HepG2 (cell line): ENCODE data around the gene MEX3D. TPM values are rescaled to one million over a fixed set of nuclear protein-coding genes. Genes with fewer than 3 reads are reported as not detected.

Experiments used
- CTCF ChIP-seq: sonication (generic); formaldehyde crosslinking; IDR thresholded peaks from 2 replicates; pipeline ENCODE4 v1.5.0; 2020; ENCODE audit warnings: mild to moderate bottlenecking, missing genetic modification reagents, moderate library complexity
- ETV5 ChIP-seq: IDR thresholded peaks from 2 replicates; pipeline ENCODE4 v1.6.1; 2018; ENCODE audit warnings: missing biosample characterization, missing genetic modification reagents, inconsistent platforms, borderline replicate concordance
- FOXA1 ChIP-seq, 2 experiments: fragments of 450-650 bp in 1 of 2; sonication (generic) in 1 of 2; formaldehyde crosslinking in 1 of 2; IDR thresholded peaks; 2 replicates each; pipeline versions ENCODE4 v1.4.0 to v1.6.1; 2016 to 2020; ENCODE audit warnings: missing genetic modification reagents in 1 of 2
- JDP2 ChIP-seq: sonication (generic); formaldehyde crosslinking; IDR thresholded peaks from 2 replicates; pipeline ENCODE4 v1.8.1; 2022; ENCODE audit warnings: missing genetic modification reagents, borderline replicate concordance
- LBX2 ChIP-seq: sonication (generic); formaldehyde crosslinking; IDR thresholded peaks from 2 replicates; pipeline ENCODE4 v1.5.0; 2020; ENCODE audit warnings: missing genetic modification reagents, mild to moderate bottlenecking, borderline replicate concordance
- PAXIP1 ChIP-seq: sonication (generic); formaldehyde crosslinking; conservative IDR thresholded peaks from 2 replicates; pipeline ENCODE4 v1.4.0; 2020; ENCODE audit warnings: mild to moderate bottlenecking, missing genetic modification reagents, moderate library complexity
- PTBP1 ChIP-seq: fragments of 200-400 bp; formaldehyde crosslinking; IDR thresholded peaks from 2 replicates; pipeline ENCODE4 v1.6.1; 2018; ENCODE audit warnings: low read length, low read depth; ENCODE audit not compliant: poor library complexity, severe bottlenecking
- SALL1 ChIP-seq: sonication (generic); formaldehyde crosslinking; IDR thresholded peaks from 2 replicates; pipeline ENCODE4 v1.8.0; 2022; ENCODE audit warnings: mild to moderate bottlenecking, missing genetic modification reagents
- ZFY ChIP-seq: sonication (generic); formaldehyde crosslinking; IDR thresholded peaks from 2 replicates; pipeline ENCODE4 v1.4.0; 2020; ENCODE audit warnings: missing genetic modification reagents
- ZNF121 ChIP-seq: sonication (generic); formaldehyde crosslinking; IDR thresholded peaks from 2 replicates; pipeline ENCODE4 v1.5.0; 2020; ENCODE audit warnings: mild to moderate bottlenecking, missing genetic modification reagents
- ZNF776 ChIP-seq: sonication (generic); formaldehyde crosslinking; IDR thresholded peaks from 2 replicates; pipeline ENCODE4 v1.4.0; 2020; ENCODE audit warnings: mild to moderate bottlenecking, missing genetic modification reagents
- ZNF879 ChIP-seq: sonication (generic); formaldehyde crosslinking; IDR thresholded peaks from 2 replicates; pipeline ENCODE4 v1.8.1; 2023; ENCODE audit warnings: missing genetic modification reagents
- polyA plus RNA-seq, 8 experiments: library from polyadenylated mRNA; depleted of rRNA in 3 of 8; stranded (reverse) in 7 of 8; unstranded in 1 of 8; fragments of >200 nt; fragmentation: Illumina TruSeq in 4 of 8; extraction: Trizol in 4 of 8; gene quantifications; 2 replicates each; pipeline versions ENCODE4 v1.2.1 to v1.2.3, GENCODE V29; 2011 to 2016; ENCODE audit warnings: low read depth in 4 of 8, missing spikeins in 1 of 8, mixed read lengths in 1 of 8; ENCODE audit not compliant: insufficient read depth in 1 of 8
- total RNA-seq, 5 experiments: library from RNA; depleted of rRNA; stranded (reverse); fragments of >200 nt; fragmentation: Illumina TruSeq; extraction: Trizol; gene quantifications; 2 replicates each; pipeline ENCODE4 v1.2.3, GENCODE V29; 2016; ENCODE audit warnings: low read depth in 1 of 5
- TF ChIP-seq, protein P1 (sequence below): sonication (generic); formaldehyde crosslinking; conservative IDR thresholded peaks from 2 replicates; pipeline ENCODE4 v1.8.0; 2022; ENCODE audit warnings: mild to moderate bottlenecking, moderate library complexity, missing genetic modification reagents
- TF ChIP-seq, protein P2 (sequence below): sonication (generic); formaldehyde crosslinking; IDR thresholded peaks from 2 replicates; pipeline ENCODE4 v1.5.1; 2020; ENCODE audit warnings: mild to moderate bottlenecking, missing genetic modification reagents, moderate library complexity

Gene MEX3D
- total and polyA plus RNA-seq, 2 of the 13 experiments (the other 11 are each of a cell fraction or from before 2014, with no cell fraction given) = 3.6 to 17.1 TPM

GRCh38 chr19:1512671-1513498, 55.2 kb downstream of the MEX3D start, which contains the start of gene ADAMTSL5 (continued):
- peak; percentile 47; the same call in 1 of the 2 replicates for TF ChIP-seq CTCF (CRISPR knock-in tag)
- TF ChIP-seq PAXIP1 = 0 out of 2 replicates have a peak, but pooled peaks have one; percentile 11
- TF ChIP-seq, protein P1, sequence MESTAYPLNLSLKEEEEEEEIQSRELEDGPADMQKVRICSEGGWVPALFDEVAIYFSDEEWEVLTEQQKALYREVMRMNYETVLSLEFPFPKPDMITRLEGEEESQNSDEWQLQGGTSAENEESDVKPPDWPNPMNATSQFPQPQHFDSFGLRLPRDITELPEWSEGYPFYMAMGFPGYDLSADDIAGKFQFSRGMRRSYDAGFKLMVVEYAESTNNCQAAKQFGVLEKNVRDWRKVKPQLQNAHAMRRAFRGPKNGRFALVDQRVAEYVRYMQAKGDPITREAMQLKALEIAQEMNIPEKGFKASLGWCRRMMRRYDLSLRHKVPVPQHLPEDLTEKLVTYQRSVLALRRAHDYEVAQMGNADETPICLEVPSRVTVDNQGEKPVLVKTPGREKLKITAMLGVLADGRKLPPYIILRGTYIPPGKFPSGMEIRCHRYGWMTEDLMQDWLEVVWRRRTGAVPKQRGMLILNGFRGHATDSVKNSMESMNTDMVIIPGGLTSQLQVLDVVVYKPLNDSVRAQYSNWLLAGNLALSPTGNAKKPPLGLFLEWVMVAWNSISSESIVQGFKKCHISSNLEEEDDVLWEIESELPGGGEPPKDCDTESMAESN (CRISPR knock-in tag) = peak; percentile 59; the same call in 1 of the 2 replicates
- TF ChIP-seq LBX2 (CRISPR knock-in tag) = peak; percentile 55; the same call in 1 of the 2 replicates
- peak; percentile 92 for TF ChIP-seq ZNF121 (CRISPR knock-in tag)
- 0 out of 2 replicates have a peak, but pooled peaks have one; percentile 10 for TF ChIP-seq SALL1 (CRISPR knock-in tag)
- TF ChIP-seq ETV5 (CRISPR knock-in tag) = peak; percentile 79
- TF ChIP-seq, protein P2, sequence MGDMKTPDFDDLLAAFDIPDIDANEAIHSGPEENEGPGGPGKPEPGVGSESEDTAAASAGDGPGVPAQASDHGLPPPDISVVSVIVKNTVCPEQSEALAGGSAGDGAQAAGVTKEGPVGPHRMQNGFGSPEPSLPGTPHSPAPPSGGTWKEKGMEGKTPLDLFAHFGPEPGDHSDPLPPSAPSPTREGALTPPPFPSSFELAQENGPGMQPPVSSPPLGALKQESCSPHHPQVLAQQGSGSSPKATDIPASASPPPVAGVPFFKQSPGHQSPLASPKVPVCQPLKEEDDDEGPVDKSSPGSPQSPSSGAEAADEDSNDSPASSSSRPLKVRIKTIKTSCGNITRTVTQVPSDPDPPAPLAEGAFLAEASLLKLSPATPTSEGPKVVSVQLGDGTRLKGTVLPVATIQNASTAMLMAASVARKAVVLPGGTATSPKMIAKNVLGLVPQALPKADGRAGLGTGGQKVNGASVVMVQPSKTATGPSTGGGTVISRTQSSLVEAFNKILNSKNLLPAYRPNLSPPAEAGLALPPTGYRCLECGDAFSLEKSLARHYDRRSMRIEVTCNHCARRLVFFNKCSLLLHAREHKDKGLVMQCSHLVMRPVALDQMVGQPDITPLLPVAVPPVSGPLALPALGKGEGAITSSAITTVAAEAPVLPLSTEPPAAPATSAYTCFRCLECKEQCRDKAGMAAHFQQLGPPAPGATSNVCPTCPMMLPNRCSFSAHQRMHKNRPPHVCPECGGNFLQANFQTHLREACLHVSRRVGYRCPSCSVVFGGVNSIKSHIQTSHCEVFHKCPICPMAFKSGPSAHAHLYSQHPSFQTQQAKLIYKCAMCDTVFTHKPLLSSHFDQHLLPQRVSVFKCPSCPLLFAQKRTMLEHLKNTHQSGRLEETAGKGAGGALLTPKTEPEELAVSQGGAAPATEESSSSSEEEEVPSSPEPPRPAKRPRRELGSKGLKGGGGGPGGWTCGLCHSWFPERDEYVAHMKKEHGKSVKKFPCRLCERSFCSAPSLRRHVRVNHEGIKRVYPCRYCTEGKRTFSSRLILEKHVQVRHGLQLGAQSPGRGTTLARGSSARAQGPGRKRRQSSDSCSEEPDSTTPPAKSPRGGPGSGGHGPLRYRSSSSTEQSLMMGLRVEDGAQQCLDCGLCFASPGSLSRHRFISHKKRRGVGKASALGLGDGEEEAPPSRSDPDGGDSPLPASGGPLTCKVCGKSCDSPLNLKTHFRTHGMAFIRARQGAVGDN (CRISPR knock-in tag) = peak; percentile 56
- no peak for TF ChIP-seq JDP2 (CRISPR knock-in tag)
- TF ChIP-seq ZNF879 (CRISPR knock-in tag) = no peak
- no peak for TF ChIP-seq ZNF776 (CRISPR knock-in tag)
- no peak for TF ChIP-seq FOXA1 (IDR thresholded peaks at IDR 0.05)
- TF ChIP-seq FOXA1 (CRISPR knock-in tag; IDR thresholded peaks at IDR 0.05) = 0 out of 2 replicates have a peak, but pooled peaks have one; percentile 7
- TF ChIP-seq PTBP1 = peak; percentile 38
- TF ChIP-seq ZFY (CRISPR knock-in tag) = peak; percentile 60
